Hematopoietic multipotent progenitor cell treated with erythropoietin and hydrocortisone succinate and interleukin-3 and kit ligand, for 4 days (in vitro differentiated cells): ENCODE results near the gene RAN.
"Not testable (repeated sequence)": the region's sequence is repeated elsewhere in the genome, so short reads cannot be mapped to it uniquely, and the experiment has no call there.

Source experiments
- DNase-seq: peaks from one replicate; pipeline ENCODE4 v3.0.0-alpha.2; 2015

Gene RAN

DNA sequence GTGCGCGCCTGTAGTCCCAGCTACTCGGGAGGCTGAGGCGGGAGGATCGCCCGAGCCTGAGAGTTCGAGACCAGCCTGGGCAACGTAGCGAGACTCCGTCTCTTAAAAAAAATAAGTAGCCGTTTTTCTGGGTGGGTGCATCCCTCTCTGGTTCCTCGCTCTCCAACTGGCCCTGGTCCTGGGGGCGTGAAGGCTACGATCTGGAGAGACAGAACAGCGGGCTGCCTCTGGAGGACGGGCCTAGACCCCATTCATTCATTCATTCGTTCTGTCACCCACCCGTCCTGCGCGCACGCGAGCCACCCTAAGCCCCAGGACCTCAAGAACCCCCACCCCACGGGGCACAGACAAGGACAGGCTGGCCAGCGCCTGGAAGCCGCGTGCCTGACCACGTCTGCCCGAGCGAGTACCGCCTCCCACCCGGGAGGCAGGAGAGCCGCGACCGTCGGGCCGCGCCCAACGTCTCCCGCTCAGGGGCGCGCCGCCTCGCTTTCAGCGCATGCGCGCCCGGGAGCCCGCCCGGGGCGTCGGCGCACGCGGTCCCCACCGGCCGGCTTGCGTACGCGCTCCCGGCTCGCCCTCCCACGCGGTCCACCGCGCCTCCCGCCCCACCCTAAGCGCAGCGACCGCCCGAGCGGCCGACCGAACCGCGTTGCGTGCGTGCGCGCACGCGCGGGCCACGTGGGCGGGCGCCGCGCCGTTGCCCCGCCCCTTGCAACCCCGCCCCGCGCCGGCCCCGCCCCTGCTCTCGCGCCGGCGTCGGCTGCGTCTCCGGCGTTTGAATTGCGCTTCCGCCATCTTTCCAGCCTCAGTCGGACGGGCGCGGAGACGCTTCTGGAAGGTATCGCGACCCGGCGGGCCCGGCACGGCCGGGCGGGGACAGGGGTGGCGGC, at the start of gene RAN:
TSS of gene RAN (plus strand) at position 781 of the 893 bp plus-strand sequence. CDS start 528 bp downstream, outside the sequence.
- DNase-seq = peak; percentile 97

DNA sequence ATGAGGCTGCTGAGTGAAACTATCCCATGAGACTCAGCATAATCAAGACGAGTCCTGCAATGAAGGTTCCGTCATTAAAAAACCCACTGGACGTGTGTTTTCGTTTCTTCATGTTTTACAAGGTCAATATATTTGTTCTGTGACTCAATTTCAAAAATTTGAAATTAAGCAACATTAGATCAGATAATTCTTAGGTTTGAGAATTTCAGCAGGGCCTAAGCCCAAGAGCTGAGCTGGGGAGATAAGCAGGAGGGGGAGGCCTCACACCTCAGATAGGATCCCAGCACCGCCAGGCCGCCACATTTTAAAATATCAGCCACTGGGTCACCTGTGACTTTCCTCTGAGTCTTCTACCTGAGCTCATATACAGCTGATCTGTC, 46.1 kb upstream of the RAN start:
- peak; percentile 49 for DNase-seq

DNA sequence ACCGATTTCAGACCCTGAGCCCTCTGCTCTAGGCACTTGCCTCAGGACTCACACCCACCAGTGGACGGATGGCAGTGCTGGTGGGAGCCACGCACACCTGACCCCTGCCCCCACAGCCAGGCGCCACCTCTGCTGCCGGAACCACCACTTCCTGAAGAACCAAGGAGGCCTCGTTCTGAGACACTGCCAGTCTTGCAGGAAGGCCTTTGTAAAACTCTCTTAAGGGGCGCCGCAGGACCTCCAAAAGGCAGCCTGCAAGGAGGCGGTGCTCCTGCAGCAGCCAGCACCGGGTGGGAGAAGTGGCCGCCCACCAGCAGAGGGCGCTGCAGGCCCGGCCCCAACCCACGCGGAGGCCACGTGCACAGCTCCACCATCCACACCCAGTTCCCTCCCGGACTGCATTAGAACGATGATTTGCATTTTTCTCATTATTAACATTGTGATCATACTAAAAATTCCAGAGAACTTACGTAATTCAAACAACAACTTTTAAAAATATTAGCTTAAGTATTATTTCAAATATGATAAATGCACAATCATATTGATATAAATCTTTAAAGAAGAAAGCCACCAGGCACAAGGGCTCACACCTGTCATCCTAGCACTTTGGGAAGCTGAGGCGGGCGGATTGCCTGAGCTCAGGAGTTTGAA, 45.6 kb upstream of the RAN start:
- DNase-seq = peak; percentile 82

DNA sequence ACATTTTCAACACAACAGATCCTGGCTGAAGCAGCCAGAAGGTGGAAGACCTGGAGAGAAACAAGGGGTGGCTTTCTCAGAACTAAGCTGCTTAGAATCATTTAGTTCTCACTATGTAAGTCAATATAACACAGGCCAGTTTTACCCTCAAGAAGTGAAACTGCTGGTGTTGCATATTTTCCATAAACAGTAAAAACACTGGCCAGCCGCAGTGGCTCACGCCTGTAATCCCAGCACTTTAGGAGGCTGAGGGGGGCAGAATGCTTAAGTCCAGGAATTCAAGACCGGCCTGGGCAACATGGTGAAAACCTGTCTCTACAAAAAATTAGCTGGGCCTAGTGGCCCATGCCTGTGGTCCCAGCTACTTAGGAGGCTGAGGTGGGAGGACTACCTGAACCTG, 44.4 kb upstream of the RAN start:
- no peak for DNase-seq

DNA sequence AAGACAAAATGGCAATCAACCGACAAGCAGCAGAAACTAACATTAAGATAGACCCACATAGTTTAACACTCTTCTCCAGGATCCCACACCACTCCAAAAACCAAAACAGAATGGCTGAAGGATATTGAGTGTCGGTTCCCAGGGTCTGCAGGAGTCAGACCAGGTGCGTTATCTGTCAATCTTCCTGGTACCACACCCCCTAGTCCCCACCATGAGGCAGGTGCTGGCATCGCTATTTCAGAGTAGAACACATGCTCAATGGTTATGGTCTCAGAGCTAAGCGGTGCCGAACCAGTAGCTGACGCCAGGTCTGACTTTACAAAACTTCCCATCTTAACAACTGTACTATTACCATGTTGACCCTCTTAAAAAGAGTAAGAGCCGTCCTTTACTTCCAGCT, 43.0 kb upstream of the RAN start:
- no peak for DNase-seq

DNA sequence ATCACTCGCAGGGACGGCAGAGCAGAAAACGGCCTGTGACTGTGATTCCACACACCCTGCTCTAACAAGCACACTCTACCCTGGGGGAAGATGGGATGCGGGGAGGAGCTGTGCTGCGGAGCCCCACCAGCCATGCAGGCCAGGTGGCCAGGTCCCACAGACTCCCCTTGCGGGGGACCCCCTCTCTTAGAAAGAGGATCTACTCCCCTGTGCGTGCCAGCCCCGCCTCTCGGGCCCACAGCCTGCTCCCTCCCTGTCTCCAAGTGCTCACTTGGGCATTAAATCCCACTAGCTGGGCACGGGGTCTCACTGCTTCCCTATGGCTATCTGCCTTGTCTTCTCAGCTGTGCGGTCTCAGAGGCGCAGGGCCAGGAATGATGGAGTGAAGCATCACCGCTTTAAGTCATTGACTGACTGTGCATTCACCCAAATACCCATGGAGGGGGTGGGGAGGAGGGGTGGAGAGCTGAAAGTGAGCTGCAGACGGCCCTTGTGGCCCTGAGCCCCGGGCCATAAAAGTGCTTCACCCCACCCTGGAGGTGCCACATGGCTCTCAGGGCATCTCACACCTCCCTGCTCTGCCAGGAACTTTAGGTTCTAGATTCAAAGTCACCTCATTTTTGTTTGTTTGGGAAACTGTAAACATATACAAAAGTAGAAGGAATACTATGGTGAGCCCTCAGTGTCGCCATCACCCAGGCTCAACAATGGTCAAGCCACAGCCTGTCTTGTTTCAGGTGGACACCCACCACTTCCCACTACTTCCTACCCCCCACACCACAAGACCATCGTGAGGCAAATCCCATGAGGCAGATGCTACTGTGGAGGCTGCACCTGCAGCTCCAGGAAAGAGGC, 42.2 kb upstream of the RAN start:
- no peak for DNase-seq

DNA sequence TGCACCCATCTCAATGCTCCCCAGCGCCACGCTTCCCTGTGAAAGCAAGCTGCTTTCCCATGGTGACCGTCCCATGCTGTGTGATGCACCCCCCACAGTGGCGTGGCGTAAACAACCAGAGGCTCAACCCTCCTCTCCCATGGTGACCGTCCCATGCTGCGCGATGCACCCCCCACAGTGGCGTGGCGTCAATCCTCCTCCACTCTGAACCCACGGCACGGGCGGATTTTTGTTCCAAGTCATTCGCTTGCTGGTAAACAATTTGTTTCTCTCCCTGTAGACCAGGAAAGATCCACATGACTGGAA, 41.7 kb upstream of the RAN start:
- no peak for DNase-seq

DNA sequence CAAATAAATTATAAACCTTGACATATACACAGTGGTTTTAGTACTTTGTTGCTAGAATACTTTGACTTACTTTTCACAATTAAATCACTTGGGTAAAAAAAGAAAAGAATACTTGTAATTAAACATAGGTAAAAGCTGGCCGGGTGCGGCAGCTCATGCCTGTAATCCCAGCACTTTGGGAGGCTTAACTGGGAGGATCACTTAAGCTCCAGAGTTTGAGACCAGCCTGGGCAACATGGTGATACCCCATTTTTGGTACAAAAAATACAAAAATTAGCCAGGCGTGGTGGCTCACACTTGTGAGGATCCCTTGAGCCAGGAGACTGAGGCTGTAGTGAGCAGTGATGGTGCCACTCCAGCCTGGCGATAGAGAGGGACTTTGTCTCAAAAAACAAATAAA, 40.6 kb upstream of the RAN start:
- DNase-seq = no peak

DNA sequence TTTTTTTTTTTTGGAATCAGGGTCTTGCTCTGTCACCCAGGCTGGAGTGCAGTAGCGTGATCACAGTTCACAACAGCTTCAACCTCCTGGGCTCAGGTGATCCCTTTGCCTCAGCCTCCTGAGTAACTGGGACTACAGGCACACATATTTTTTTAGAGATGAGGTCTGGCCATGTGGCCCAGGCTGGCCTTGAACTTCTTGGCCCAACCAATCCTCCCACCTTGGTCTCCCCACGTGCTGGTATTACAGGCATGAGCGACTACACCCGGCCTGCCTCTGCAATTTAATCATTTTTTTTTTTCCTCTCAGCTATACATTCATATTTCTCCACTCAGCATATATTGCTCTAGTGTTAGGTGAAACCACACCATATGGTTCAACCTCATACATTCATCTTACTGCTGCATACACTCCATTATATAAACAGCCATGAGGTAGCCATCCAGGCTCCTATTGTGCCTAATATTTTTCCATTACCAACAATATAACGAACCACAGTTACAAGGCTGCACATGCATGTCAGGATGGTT, 39.9 kb upstream of the RAN start:
- DNase-seq = no peak

DNA sequence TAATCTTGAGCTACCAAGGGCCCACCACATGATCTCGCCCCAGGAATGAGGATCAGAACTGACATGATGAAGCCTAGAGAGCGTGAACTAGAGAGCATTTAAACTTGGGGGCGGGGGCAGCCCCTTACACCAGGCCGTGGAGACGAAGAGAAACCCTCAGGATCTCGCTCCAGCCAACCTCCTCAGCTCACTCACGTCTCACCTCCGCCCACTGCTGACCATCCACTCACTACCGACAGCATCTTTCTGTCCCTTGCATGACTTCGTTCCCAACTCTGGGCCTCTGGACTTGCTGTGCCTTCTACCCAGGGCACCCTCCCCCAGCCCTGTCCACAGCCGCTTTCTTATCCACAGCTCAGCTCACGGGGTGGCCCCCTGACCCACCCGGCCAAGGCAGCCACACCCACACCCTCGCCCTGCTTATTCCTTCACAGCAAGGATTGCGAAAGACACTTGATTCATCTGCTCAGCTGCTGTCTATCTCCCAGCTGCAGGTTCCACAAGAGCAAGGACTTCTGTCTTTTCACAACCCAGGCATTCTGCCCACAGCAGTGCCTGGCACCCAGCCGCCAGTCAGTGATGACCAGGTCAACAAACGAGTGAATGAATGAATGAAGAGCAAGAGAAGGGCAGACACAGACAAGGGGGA, 39.2 kb upstream of the RAN start:
- DNase-seq = peak; percentile 91

DNA sequence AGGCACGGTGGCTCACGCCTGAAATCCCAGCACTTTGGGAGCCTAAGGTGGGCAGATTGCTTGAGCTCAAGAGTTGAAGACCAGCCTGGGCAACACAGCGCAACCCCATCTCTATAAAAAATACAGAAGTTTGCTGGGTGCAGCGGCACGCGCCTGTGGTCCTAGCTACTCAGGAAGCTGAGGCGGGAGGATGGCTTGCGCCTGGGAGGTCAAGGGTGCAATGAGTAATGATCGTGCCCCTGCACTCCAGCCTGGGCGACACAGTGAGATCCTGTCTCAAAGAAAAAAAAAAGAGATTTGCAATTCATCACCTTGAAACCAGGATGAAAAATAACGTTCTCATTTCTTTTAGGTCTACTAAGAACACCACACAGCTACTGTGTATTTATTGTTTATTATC, 36.9 kb upstream of the RAN start:
- DNase-seq = peak; percentile 61

DNA sequence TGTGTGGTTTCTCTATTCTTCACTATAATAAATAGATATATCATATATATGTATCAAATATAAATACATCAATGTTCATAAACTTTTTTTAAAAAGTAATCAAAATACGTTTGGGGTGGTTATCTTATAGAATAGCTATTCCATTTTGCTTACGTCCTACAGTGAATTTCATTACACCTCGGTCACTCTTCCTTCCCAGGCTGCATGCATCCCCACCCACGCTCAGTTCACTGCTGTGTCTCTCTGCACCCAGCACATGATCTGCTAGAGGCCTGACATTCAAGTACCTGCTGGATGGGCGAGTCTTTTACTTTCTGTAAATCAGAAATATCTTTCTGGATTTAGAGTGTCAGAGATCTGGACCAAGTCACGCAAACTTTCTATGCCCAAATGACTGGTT, 36.4 kb upstream of the RAN start:
- DNase-seq = no peak

DNA sequence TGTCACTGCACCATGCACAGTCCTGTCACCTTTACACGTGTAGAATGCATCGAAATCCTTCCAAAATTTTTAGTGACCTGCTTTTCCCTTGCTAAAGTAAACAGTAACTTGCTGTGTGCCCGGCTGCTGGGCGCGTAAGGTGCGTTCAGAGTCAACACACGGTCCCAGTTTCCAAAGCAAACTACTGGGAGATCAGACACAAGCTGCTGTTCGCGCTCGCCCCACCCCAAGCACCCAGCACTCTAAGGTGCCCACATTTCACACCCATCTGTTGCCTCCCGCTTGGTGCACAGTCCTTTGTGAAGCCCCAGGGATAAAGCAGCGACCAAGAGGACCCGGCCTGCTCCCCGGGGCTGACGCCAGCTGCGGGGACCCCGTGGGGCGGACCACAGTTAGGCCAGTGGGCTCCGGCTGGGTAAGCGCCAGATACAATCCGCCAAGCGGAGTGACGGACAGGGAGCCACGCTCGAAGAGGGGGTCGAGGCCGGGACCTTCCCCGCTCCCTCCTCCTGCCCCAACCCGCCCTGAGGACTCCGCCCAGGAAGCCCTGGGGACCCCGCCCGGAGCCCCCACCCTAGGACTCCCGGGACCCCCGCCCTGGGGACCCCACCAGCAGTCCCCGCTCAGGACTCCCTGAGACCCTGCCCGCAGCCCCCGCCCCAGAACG, 33.4 kb upstream of the RAN start:
- peak; percentile 54 for DNase-seq

DNA sequence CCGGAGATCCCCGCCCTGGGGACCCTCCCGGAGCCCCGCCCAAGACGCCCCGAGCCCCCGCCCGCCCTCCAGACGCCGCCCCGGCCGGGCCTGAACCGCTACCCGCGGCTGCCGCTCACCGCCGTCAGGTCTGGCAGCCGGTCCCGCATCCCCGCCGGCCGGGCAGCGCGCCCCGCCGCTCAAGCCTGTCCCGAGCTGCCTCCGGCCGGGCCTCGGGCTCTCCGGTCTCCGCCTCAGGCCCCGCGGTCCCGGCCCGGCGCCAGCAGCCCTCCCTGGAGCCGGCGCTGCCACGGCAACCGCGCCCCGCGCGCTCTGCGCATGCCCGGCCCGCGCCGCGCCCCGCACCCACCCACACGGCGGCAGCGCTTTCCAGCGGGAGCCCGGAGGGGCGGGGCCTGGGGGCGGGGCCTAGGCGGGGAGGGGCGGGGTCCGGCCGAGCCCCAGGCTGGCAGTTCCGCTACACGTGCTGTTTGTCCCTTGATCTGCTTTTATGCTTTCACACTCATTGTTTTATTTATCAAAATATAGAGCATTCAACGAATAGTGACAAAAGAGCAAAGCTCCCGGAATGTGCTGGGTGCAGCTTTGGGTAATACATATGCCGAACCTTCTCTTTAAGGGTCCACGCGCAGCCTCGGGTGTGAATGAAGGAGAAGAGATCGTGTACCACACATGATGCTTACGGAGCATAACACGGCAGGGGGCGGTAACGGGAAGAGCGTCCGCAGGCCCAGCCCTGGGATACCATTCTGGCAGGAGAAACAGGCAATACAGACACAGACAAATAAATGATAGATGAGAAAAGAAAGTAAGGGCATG, 32.7 kb upstream of the RAN start, which contains the start of gene STX2:
TSS of gene STX2 (minus strand) at position 300 of the 819 bp plus-strand sequence. CDS start at position 149, 151 bp downstream.
- DNase-seq = peak; percentile 89

DNA sequence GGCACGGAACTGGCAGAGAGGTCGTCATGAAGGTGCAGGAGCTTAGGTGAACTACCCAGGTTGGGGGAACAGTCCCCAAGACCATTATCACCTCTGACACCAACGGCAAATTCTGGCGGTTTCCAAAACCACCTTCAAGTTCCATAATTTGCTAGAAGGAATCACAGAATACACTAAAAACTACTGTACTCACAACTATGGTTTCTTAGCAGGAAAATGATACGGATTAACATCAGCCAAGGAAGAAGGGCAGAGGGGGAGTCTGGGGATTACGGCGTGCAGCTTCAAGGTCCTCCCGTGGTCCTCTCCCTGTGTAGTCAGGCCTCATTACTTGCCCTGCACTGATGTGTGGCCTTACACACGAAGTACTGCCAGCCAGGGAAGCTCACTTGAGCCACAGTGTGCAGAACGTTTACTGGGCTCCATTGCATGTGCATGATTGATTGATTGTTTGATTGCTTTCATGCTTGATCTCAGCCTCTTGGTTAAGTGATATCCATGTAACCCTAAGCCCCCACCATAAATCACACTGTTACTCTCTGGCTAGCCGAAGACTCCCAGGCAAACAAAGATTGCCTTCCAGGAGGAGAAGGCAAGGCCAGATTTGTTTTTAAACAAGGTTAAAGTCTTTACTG, 32.0 kb upstream of the RAN start:
- DNase-seq = no peak

DNA sequence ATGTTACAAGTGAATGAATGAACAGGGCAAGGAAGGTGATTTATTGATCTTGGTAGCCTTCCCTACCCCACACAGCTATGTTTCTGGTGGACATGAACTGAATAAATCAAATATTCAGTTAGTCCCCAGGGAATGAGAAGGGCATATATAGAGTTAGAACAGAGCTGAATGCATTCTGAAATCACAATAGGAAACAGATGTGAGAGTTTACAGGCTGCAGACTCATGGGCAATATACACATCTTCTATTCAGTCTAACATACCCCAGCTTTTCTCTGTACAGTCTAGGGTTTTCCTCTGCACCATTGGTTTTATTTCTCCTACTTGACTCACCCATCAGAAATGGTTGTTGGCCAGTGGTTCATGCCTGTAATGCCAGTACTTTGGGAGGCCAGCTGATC, 25.5 kb upstream of the RAN start:
- no peak for DNase-seq

DNA sequence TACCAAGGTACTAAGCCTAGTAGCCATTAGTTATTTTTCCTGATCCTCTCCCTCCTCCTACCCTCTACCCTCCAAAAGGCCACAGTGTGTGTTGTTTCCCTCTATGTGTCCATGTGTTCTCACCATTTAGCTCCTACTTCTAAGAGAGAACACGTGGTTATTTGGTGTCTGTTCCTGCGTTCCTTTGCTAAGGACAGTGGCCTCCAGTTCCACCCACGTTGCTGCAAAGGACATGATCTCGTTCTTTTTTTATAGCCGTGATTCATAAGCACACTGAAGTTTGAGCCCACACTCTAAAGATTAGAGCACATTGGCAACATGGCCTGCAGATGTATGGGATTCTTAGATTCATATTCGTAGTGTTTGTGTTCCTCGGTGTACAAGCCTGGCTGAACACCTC, 24.8 kb upstream of the RAN start:
- DNase-seq = no peak

DNA sequence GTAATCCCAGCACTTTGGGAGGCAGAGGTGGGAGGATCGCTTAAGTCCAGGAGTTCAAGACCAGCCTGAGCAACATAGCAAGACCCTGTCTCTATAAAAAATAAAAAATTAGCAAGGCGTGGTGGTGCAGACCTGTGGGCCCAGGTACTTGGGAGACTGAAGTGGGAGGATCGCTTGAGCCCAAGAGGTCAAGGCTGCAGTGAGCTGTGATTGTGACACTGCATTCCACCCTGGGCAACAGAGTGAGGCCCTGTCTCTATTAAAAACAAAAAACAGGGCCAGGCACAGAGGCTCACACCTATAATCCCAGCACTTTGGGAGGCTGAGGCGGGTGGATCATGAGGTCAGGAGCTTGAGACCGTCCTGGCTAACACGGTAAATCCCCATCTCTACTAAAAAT, 23.8 kb upstream of the RAN start:
- DNase-seq = not testable (repeated sequence)

DNA sequence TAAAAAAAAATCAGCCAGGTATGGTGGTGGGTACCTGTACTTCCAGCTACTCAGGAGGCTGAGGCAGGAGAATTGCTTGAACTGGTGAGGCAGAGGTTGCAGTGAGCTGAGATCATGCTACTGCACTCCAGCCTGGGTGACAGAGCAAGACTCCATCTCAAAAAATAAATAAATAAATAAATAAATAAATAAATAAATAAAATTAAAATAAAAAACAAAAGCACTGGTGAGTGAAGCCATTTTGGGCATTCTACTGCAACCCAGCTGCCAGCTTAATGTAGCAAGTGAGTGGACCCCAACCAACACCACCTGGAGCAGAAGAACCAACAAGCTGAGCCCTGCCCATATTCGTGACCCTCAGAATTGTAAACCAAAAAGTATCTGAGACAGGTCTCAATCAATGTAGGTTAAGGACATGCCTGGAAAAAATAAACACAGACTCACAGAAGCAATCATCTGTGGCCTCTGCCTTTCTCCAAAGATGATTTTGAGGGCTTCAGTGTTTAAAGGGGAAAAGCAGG, 23.0 kb upstream of the RAN start:
- DNase-seq = not testable (repeated sequence)
